Left colon (tissue), 2 donors: Measurements from ENCODE around the gene MAP3K8. TPM values are rescaled to one million over a fixed set of nuclear protein-coding genes. Genes with fewer than 3 reads are reported as not detected.
"Not testable (repeated sequence)": the region's sequence is repeated elsewhere in the genome, so short reads cannot be mapped to it uniquely, and the experiment has no call there.

Experiments used
- ATAC-seq: fragments of 200-7000 bp; cut with Tn5 transposase; one replicate; pipeline ENCODE4 v1.9.1; 2020; ENCODE audit warnings: mild to moderate bottlenecking, moderate library complexity
- DNase-seq, 2 donors: peaks; one replicate each; pipeline ENCODE4 v3.0.0-alpha.2; 2020
- intact Hi-C, 2 donors: fragments of 100-400 bp; cut with DNase I in 1 of 2; cut with micrococcal nuclease in 1 of 2; formaldehyde crosslinking; loops; one replicate each; pipeline versions ENCODE4 v1.11.2 to v1.14.0; 2022; cut with DNase I, micrococcal nuclease
- total RNA-seq, 2 donors: library from RNA; stranded (reverse); fragmentation: NEBNext Ultra II Directional; extraction: Animal tissue kit (Norgen Biotek cat#: 25700); gene quantifications; one replicate each; pipeline ENCODE4 v1.2.1, GENCODE V29; 2021
- donor health status: DM: no; HTN: no; CAD: no.
- donor health status: DM: yes; HTN: yes; CAD: no.

MAP3K8 gene
- total RNA-seq, 2 donors from 2014 or later, result 11.6 to 14.0 TPM

DNA sequence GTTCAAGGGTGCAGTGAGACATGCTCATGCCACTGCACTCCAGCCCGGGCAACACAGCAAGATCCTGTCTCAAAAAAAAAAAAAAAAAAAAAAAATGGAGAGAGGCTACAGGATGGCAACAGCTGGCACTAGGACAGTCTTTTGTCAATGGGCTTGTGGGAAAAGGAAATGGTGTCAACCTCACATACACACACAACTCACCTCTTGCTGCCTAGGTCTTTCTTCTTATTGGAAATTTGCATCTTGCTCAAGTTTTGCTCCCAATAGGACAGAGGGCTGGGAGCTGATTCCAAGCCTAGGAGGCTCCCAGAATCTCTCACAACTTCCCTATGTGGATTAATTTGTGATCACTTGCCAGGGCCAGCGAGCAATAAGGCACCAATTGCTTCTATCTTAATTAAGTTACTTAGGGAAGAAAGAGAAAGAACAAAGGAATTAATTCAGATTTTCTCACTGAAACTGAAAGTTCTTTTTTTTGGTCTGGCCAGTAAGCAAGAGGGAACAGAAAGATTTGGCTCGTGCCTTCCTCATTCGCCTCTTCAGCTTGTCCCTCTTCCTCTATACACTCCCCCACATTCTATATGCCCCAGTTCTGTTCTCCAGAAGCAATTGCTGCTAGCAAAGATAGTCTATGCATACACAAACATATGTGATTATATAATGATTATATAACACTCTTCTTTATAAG, 33.8 kb downstream of the MAP3K8 start:
- intact Hi-C loops, result no loop called here
- no peak for ATAC-seq
- DNase-seq, result no peak

DNA sequence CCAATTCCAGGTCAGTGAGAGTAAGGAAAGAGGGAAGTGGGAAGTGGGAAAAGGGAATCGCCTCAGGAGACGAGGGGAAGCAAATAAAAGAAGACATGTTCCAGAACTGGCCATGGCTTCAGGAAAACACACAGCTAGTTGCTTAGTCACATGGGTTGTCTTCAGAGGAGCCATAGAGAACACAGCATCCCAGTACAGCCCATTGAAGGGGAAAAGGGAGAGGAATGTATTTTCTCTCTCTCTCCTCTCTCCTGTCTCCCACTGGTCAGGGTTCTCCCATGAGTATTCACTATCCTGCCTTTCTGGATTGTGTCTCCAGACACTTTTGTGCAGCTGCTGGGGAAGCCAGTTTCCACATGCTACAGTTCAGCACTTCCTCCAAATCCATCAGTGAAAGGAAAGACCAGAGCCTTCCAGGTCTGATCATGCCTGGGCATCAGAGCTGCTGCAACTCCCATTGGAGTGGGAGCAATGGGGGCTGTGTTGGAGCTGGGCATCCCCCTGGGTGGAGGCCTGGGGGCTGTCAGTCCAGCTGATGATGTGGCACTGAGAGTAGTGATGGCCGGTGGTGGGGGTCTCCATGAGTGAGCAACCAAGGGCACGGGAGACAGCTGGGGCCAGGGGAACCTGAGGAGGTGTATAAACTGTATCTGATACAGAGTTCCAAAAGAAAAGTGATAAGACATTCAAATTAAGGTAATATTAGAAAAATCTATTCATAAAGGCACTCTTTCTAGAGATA, 38.6 kb downstream of the MAP3K8 start:
- DNase-seq (no peak), ATAC-seq (no peak)
- intact Hi-C loops, result no loop called here

GRCh38 chr10:30475515-30475914, 41.5 kb downstream of the MAP3K8 start:
- intact Hi-C loops, ATAC-seq, DNase-seq: not testable (repeated sequence)

GRCh38 chr10:30476511-30477155, 42.6 kb downstream of the MAP3K8 start:
- DNase-seq (no peak), ATAC-seq (no peak)
- intact Hi-C loops, result no loop called here

GRCh38 chr10:30479513-30479912, 45.5 kb downstream of the MAP3K8 start:
- intact Hi-C loops, DNase-seq, ATAC-seq: not testable (repeated sequence)

GRCh38 chr10:30481603-30482002, 47.6 kb downstream of the MAP3K8 start:
- ATAC-seq, result no peak
- DNase-seq, result no peak
- intact Hi-C loops, result no loop called here

GRCh38 chr10:30488316-30488715, 54.3 kb downstream of the MAP3K8 start:
- intact Hi-C loops, result no loop called here
- ATAC-seq, result no peak
- no peak for DNase-seq

GRCh38 chr10:30489346-30489745, 55.4 kb downstream of the MAP3K8 start:
- intact Hi-C loops, result no loop called here
- ATAC-seq, result no peak
- no peak for DNase-seq

GRCh38 chr10:30490289-30491000, 56.5 kb downstream of the MAP3K8 start:
- DNase-seq (no peak), ATAC-seq (no peak)
- intact Hi-C loops, result no loop called here

GRCh38 chr10:30491204-30491915, 57.4 kb downstream of the MAP3K8 start:
- ATAC-seq (no peak), DNase-seq (no peak)
- intact Hi-C loops, result no loop called here

DNA sequence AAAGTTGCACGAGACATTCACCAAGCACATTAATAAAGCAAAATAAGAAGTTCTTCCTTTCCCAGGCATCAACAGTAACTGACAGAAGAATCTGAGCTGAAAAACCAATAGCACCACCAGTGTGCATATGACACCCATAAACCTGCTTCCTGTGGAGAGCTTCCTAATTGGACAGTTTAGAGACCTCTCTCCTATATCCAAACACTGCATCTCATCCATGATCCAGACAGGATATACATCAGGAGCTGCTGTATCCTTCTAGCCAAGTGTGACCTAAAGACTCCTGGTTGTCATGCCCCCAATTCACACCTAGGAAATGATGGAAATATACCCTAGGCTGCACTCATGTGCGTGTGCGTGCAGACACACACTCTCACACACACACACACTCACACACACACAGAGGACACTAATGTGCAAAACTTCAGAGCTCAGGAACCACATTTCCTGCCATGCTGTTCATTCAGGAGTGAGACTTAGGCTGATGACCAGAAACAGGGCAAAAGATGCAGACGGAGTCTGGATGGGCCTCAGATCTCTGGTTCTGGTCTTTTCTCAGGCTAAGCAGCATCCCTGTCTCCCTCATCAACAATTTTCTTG, 58.0 kb downstream of the MAP3K8 start:
- ATAC-seq (no peak), DNase-seq (no peak)
- intact Hi-C loops, result no loop called here

DNA sequence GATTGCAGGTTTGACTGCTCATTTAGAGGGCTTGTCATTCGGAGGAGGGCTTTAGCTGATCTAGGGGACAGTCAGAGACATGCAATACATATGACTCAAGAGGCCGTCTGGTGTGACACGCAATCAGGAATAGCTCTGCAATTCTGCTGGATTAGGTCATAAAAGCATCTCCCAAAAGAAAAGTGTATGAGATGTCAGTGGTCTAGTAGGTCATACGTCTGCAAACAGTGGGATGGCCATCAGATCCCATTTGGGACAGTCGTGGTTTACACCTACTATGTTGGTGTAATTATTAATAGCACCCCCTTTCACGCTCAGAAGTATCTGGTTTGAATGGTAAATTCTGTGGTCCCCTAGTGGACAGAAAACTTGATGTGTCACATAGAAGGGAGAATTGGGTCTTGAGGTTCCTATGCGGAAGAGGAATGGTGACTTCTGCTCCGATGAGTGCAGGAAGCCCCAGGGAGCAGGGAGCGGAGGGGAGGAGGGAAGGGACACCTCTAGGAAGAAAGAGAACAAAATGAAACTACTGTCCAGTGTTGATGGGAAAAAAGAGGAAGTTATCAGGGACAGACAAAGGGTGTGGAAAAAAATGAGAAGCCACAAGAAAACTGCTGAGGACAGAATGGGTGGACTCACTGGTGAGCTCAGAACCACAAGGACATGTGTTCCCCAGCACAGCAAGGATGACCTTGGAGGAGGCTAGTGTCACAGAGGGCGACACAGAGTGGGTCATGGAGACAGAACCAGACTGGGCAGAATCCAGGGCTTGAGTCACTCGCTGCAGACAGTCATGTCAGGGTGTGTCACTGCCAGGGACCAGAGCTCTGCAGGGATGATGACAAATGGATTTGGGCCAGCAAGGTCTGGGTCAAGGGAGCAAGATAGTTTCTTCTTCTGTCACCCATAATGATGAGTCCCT, 59.9 kb downstream of the MAP3K8 start:
- DNase-seq (peak; percentile 11 to 46), ATAC-seq (peak; percentile 32)
- intact Hi-C loops, result no loop called here

DNA sequence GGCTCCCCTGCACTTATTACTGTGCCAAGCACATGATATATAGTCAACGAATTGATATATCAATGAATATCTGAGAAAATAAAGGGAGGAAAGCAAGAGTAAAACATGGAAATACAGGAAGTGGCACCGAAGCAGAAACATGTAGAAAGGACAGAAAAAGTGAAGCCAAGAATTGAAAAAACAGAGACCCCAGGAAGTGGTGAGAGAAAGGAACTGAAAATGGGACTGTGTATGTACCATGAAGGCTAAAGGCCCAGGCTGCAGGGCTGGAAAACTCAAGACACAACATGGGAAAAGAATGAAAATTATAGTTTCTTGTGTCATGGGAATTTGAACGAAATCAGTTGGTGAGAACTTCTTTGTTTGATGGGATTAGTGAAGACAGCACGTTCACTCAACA, 60.6 kb downstream of the MAP3K8 start:
- intact Hi-C loops, result no loop called here
- DNase-seq (no peak), ATAC-seq (no peak)

- ATAC-seq, result no peak
These were observed 61.7 kb downstream of the MAP3K8 start for GRCh38 chr10:30495687-30496086.

DNA sequence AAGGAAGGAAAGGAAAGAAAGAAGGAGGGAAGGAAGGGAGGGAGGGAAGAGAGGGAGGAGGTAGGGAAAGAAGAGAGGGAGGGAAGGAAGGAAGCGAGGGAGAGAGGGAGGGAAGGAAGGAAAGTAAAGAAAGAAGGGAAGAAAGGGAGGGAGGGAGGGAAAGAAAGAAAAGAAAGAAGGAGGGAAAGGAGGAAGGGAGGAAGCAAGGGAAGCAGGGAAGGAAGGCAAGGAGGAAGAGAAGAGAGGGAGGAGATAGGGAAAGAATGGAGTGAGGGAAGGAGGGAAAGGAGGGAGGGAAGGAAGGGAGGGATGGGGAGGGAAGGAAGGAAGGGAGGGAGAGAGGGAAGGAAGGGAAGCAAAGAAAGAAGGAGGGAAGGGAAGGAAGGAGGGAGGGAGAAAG, 65.8 kb downstream of the MAP3K8 start:
- ATAC-seq (no peak), DNase-seq (no peak)
- intact Hi-C loops, result no loop called here

More at GRCh38 chr10:30495687-30496086, 61.7 kb downstream of the MAP3K8 start:
- intact Hi-C loops, result no loop called here
- no peak for DNase-seq

- intact Hi-C loops, result no loop called here
- DNase-seq (no peak), ATAC-seq (no peak)
These were observed 66.5 kb downstream of the MAP3K8 start for GRCh38 chr10:30500534-30500933.

DNA sequence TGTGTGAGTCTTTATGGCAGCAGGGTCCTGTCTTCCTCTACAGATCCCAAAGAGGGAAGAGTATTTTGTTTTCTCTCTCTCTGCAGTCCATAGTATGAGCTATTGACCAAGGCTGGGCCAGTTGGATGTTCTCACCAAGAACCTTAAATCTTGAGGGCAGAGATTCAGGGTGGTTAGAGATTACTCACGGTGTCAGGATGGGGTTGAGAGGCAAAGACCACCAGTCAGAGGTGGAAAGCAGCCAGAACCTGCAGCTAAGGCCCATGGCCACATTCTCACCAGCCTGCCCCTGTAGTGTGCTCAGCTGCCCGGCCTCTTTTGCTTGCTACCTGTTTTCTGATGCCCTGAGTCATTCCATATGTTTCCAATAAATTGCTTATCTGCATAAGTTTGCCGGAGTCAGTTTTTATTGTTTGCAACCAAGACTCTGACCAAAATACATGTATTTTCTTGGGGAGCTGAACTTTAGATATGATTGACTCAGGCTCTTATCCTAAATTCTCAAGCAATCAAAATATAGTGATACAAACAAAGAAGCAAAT, 67.0 kb downstream of the MAP3K8 start:
- no peak for DNase-seq
- no peak for ATAC-seq
- intact Hi-C loops, result no loop called here
